Activated naive CD4-positive, alpha-beta T cell (primary cell): ENCODE results near the gene NTN4.
"Not testable (repeated sequence)": the region's sequence is repeated elsewhere in the genome, so short reads cannot be mapped to it uniquely, and the experiment has no call there.

Experiments
- DNase-seq, 4 experiments: peaks; one replicate each; lab custom pipeline; 2025; lab: John Stamatoyannopoulos, UW

Gene NTN4

GRCh38 chr12:95658386-95658785 lies 132.2 kb downstream of the NTN4 start:
- DNase-seq, result no peak

- not testable (repeated sequence) for DNase-seq
These were observed 135.9 kb downstream of the NTN4 start for GRCh38 chr12:95654665-95655064.

- DNase-seq, result no peak
These were observed 136.6 kb downstream of the NTN4 start for GRCh38 chr12:95653771-95654546.

- no peak for DNase-seq
These were observed 138.9 kb downstream of the NTN4 start for GRCh38 chr12:95651681-95652080.

GRCh38 chr12:95648990-95649791 lies 141.4 kb downstream of the NTN4 start:
- DNase-seq, result no peak

- no peak for DNase-seq
These were observed 143.8 kb downstream of the NTN4 start for GRCh38 chr12:95646781-95647190.

- no peak for DNase-seq
These were observed 147.3 kb downstream of the NTN4 start for GRCh38 chr12:95643256-95643655.

GRCh38 chr12:95642583-95642982 lies 148.0 kb downstream of the NTN4 start:
- no peak for DNase-seq

GRCh38 chr12:95641299-95641952 lies 149.1 kb downstream of the NTN4 start:
- DNase-seq, result no peak

GRCh38 chr12:95640516-95640915 lies 150.0 kb downstream of the NTN4 start:
- no peak for DNase-seq

GRCh38 chr12:95637471-95638155 lies 153.0 kb downstream of the NTN4 start:
- no peak for DNase-seq

GRCh38 chr12:95637010-95637409 lies 153.6 kb downstream of the NTN4 start:
- DNase-seq, result no peak

GRCh38 chr12:95634622-95635621 lies 155.6 kb downstream of the NTN4 start:
- DNase-seq, result no peak

GRCh38 chr12:95633732-95634465 lies 156.7 kb downstream of the NTN4 start:
- DNase-seq, result no peak

- DNase-seq, result no peak
These were observed 157.4 kb downstream of the NTN4 start for GRCh38 chr12:95633049-95633731.

GRCh38 chr12:95630496-95630895 lies 160.1 kb downstream of the NTN4 start:
- DNase-seq, result no peak

- DNase-seq, result no peak
These were observed 161.2 kb downstream of the NTN4 start for GRCh38 chr12:95629392-95629791.

GRCh38 chr12:95626854-95627253 lies 163.7 kb downstream of the NTN4 start:
- DNase-seq, result no peak

GRCh38 chr12:95625012-95625411 lies 165.6 kb downstream of the NTN4 start:
- no peak for DNase-seq

GRCh38 chr12:95624589-95624988 lies 166.0 kb downstream of the NTN4 start:
- DNase-seq, result no peak
